ENCODE results near the gene TRPM5. TPM values are rescaled to one million over a fixed set of nuclear protein-coding genes. Genes with fewer than 3 reads are reported as not detected.

Gene TRPM5
- total RNA-seq, 2 experiments from 2014 or later, result not detected

DNA sequence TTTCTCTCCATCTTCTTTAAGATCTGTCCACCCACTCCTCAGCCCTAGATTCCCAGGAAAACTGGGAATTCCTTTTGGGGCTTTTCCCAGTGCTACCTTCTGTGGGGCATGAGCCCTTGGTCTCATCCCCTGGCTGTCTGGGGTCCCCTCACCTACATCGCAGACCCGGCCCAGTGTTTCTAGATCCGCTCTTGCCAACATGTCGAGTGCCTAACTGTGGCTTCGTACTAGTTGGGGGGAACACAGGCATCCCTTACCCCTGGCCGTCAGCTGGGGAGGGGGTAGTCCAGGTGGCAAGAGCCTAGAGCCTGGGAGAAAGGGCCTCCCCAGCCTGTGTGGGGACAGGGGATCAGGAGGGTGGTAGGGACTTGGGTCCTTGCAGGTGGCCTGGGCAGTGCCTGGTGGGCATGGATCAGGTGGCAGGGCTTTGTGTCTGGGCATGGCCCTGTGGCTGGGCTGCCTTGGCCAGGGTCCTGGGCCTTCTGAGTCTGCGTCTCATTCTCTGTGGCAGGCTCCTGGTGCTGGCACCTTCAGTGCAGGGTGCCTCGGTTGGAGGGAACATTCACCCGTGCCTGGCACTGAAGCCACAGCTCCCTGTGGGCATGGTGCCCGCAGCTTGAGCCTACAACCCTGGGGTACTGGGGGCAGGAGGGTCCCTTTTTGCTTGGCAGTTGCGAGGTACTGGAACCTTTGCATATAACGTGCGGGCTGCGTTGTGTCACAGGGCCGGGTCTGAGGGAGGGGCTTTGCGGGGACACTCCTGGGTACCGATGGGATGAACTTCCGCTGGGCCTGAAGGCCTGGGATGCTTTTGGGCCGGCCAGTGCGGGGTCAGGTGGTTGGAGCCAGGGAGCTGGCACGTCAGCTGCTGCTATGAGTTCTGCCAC, 4.6 kb upstream of the TRPM5 start:
- Histone ChIP-seq H3K36me3 (ENCODE audit: insufficient read depth, low read length) (no peaks in the 10 kb centered on the region), H3K4me1 (ENCODE audit: insufficient read depth, low read length, poor library complexity, severe bottlenecking) (peaks cover 21% of the 10 kb centered on the region), H3K4me3 (ENCODE audit: low read depth, low read length, poor library complexity, severe bottlenecking) (no peak overlapping the region), H3K9me2 (ENCODE audit: insufficient read depth, low read length) (no peaks in the 10 kb centered on the region), H3K79me2 (ENCODE audit: insufficient read depth, low read depth, low read length) (no peaks in the 10 kb centered on the region), H3K9me3 (ENCODE audit: low read length) (no peaks in the 10 kb centered on the region), H4K20me1 (ENCODE audit: insufficient read depth, low read length) (no peaks in the 10 kb centered on the region), H3K4me2 (ENCODE audit: low read length) (no peak overlapping the region), H2AFZ (ENCODE audit: low read length) (no peak overlapping the region), H3K27ac (ENCODE audit: low read depth, low read length, poor library complexity, severe bottlenecking) (no peak overlapping the region)
- CTCF ChIA-PET (ENCODE audit: unreplicated experiment), result no interaction called here
- no TSS peak for BruUV-seq (replicated peaks)
- intact Hi-C loops (cut with micrococcal nuclease; ENCODE audit: unreplicated experiment), result no loop called here
- POLR2A ChIA-PET, result no interaction called here
- TF ChIP-seq EZH2phosphoT487 (IDR thresholded peaks at IDR 0.05; ENCODE audit: borderline replicate concordance, low read depth, low read length), result no peak
- TF ChIP-seq, protein P1, sequence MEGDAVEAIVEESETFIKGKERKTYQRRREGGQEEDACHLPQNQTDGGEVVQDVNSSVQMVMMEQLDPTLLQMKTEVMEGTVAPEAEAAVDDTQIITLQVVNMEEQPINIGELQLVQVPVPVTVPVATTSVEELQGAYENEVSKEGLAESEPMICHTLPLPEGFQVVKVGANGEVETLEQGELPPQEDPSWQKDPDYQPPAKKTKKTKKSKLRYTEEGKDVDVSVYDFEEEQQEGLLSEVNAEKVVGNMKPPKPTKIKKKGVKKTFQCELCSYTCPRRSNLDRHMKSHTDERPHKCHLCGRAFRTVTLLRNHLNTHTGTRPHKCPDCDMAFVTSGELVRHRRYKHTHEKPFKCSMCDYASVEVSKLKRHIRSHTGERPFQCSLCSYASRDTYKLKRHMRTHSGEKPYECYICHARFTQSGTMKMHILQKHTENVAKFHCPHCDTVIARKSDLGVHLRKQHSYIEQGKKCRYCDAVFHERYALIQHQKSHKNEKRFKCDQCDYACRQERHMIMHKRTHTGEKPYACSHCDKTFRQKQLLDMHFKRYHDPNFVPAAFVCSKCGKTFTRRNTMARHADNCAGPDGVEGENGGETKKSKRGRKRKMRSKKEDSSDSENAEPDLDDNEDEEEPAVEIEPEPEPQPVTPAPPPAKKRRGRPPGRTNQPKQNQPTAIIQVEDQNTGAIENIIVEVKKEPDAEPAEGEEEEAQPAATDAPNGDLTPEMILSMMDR (conservative IDR thresholded peaks at IDR 0.05; ENCODE audit: low read length), result no peak
- DNase-seq (ENCODE audit: low spot score), result no peak

DNA sequence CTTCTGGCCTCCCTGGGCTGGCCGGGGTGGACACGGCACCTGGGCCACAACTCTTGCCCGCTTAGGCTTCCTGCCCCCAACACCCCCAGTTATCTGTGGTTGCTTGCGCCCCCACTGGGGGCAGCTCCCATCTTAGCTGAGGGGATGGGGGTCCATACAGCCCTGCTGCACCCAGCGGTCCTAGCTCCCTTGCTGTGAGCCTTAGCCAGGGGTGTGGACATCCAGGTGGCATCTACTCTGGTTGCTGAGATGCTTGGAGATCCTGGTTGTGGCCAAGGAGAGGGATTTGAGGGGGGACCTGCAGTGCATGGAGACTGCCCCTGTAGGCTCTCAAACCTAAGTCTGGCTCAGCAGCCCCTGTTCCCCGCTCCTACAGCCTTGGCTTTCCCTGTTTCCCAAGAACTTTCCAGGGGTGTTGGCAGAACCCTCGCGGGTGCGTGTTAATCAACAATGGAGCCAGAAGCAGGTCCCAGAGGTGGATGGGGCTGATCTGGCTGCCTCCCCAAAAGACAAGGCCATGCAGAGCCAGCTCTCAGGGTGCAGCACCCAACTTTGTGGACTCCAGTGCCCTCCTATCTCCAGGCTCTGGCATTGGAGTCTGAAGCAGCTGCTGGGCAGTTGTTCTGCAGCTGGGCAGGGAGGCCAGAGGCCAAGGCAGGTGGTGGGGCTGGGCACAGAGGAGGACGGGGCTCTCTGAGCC, 3.8 kb upstream of the TRPM5 start:
- H3K27ac ChIP-seq (ENCODE audit: low read depth, low read length, poor library complexity, severe bottlenecking), result no peak overlapping the region
- POLR2A ChIA-PET, result no interaction called here
- H3K36me3 ChIP-seq (ENCODE audit: insufficient read depth, low read length), result no peaks in the 10 kb centered on the region
- no peaks in the 10 kb centered on the region for H3K9me3 ChIP-seq (ENCODE audit: low read length)
- intact Hi-C loops (cut with micrococcal nuclease; ENCODE audit: unreplicated experiment), result no loop called here
- peaks cover 21% of the 10 kb centered on the region for H3K4me1 ChIP-seq (ENCODE audit: insufficient read depth, low read length, poor library complexity, severe bottlenecking)
- CTCF ChIA-PET (ENCODE audit: unreplicated experiment), result no interaction called here
- H3K4me3 ChIP-seq (ENCODE audit: low read depth, low read length, poor library complexity, severe bottlenecking), result no peak overlapping the region
- BruUV-seq (replicated peaks), result no TSS peak
- no peaks in the 10 kb centered on the region for H4K20me1 ChIP-seq (ENCODE audit: insufficient read depth, low read length)
- no peaks in the 10 kb centered on the region for H3K9me2 ChIP-seq (ENCODE audit: insufficient read depth, low read length)
- no peak for DNase-seq (ENCODE audit: low spot score)
- no peaks in the 10 kb centered on the region for H3K79me2 ChIP-seq (ENCODE audit: insufficient read depth, low read depth, low read length)
- no peak for TF ChIP-seq EZH2phosphoT487 (IDR thresholded peaks at IDR 0.05; ENCODE audit: borderline replicate concordance, low read depth, low read length)
- TF ChIP-seq, protein P1 (conservative IDR thresholded peaks at IDR 0.05; ENCODE audit: low read length), result no peak
- no peak overlapping the region for H2AFZ ChIP-seq (ENCODE audit: low read length)
- no peak overlapping the region for H3K4me2 ChIP-seq (ENCODE audit: low read length)

Measured in OCI-LY7 (cell line).